Esophagus squamous epithelium (tissue), 4 donors: ENCODE measurements around the gene FLCN.

Source experiments
- CTCF ChIP-seq, 6 experiments: fragments of 450-650 bp in 4 of 6; fragments of 200-600 bp in 2 of 6; sonication (generic) in 2 of 6; IDR thresholded peaks; one replicate each; pipeline ENCODE4 v1.5.1; 2016 to 2019; ENCODE audit warnings: antibody characterized with exemption in 6 of 6, mild to moderate bottlenecking in 4 of 6, moderate library complexity in 4 of 6
- POLR2A ChIP-seq, 4 donors: fragments of 450-650 bp; IDR thresholded peaks; one replicate each; pipeline ENCODE4 v1.6.1; 2017; ENCODE audit warnings: antibody characterized with exemption in 4 of 4, mild to moderate bottlenecking in 4 of 4, moderate library complexity in 3 of 4

GRCh38 chr17:17246879-17247278 lies 9.9 kb upstream of the FLCN start:
- no peak for TF ChIP-seq CTCF (IDR thresholded peaks at IDR 0.05)
- no peak for TF ChIP-seq POLR2A (IDR thresholded peaks at IDR 0.05)
